Activated CD4-positive, alpha-beta T cell treated with anti-CD3 and anti-CD28 coated beads, Interleukin-2, amount 50 U/mL, for 4 hours (primary cell): ENCODE measurements around the gene SLC38A6.

Experiments
- DNase-seq, 2 experiments: peaks; one replicate each; pipeline ENCODE4 v3.0.0-alpha.2; 2020

SLC38A6 gene

GRCh38 chr14:60981633-60982455 lies 799 bp downstream of the SLC38A6 start:
- no peak for DNase-seq

- DNase-seq, result no peak
These were observed 3.2 kb downstream of the SLC38A6 start for GRCh38 chr14:60984196-60984595.

DNA sequence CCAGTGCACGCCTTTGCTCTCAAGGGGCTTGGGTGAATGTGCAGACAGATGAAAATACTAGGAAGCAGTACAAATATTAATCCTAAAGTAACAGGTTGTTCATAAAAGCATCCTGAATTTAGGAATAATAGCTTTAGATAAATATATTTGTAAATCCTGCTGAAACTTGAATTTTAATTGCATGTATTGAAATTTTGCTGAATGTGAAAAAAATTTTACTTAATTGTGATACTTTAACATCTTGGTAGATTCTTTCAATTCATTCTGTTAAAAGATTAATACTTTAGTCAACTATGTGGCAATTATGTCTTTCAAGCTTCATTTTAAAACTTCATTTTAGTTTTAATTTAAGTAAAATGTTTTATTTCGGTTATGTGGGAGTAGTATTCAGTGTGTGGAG lies 5.5 kb downstream of the SLC38A6 start:
- DNase-seq, result no peak

DNA sequence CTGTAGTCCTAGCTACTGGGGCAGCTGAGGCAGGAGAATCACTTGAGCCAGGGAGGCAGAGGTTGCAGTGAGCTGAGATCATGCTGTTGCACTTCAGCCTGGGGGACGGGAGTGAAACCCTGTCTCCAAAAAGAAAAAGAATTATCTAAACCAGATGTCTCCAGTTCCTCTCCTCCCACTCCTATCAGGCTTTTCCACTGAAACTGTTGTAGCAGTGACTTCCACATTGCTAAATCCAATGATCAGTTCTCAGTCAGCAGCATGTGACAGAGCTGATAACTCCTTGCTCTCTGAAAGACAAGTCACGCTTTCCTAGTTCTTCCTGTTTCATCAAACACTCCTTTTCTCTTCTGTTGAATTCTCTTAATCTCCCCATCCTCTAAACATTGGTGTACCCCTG lies 8.6 kb downstream of the SLC38A6 start:
- no peak for DNase-seq

- DNase-seq, result no peak
These were observed 17.6 kb downstream of the SLC38A6 start for GRCh38 chr14:60998617-60999016.

GRCh38 chr14:60999536-60999935 lies 18.5 kb downstream of the SLC38A6 start:
- no peak for DNase-seq

DNA sequence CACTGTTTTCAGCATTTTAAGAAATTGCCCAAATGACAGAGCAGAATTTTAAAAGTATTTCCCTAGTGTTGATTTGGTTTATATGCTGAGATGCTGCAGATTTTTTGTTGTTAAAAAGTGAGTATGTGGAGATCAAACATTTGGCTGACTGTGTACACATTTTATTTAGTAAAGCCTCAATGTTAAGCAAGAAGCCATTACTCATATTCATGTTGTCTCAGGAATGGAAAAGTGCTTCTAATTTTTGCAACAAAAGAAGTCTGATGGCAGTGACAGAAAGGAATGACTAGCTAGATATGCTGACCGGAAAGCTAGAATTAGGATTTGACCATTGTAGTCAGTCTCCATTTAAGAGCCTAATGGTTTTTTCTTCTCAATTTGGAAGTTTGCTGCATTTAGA lies 22.5 kb downstream of the SLC38A6 start:
- DNase-seq, result no peak

DNA sequence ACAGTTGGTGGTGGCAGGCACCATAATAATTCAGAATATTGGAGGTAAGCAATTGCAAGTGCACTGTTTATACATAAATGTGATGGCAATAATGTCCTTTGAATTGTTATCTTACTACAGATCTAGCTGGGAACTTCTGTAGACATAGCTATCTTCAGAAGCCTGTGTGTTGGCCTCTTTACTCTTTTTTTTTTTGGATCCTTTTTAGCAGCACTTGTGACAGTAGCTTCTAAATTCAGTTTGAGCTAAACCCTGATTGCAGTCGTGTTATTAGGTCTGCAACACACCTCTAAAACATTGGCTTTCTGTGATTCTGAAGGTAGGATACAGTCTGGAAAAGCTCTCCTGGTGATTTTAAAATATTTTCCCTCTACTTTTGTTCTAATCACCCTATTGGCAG lies 38.5 kb downstream of the SLC38A6 start:
- no peak for DNase-seq

GRCh38 chr14:61025251-61026223 lies 44.5 kb downstream of the SLC38A6 start:
- DNase-seq, result peak; percentile 31 to 32

DNA sequence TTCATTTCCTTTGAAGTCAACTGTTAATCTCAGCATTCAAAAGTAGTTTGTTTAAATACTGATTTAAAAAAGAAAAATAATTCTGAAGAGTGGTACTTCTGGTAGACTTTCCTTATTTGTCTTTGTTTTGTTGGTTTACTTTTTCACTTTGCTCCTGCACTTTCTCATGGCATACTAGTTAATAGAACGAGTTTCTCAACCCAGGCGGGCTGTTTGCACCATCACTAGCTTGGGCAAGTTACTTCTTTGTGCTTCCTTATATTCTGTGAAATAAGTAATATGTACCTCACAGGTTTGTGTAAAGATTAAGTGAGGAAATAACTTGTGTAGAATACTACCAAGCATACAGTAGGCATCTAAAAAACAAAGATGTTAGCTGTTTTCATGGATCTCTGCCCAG lies 45.5 kb downstream of the SLC38A6 start:
- no peak for DNase-seq

DNA sequence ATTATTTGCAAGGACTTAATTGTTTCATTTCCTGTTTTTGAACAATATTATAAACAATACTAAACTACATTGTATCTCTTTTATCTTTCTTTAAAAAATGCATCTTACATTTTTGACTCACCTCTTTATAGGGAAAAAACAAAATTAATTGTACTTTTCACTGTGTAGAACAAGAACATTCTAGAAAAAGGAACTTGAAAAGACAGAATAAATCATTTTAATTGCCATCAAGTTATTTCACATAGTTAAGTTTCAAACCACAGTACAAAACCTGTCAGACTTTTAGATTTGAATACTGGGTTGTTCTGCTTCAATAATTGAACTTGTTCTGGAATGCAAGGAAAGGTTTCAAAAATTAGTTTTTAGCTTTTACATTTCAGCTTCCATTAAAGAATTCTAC lies 50.0 kb downstream of the SLC38A6 start:
- DNase-seq, result no peak

GRCh38 chr14:61033054-61033453 lies 52.0 kb downstream of the SLC38A6 start:
- no peak for DNase-seq

DNA sequence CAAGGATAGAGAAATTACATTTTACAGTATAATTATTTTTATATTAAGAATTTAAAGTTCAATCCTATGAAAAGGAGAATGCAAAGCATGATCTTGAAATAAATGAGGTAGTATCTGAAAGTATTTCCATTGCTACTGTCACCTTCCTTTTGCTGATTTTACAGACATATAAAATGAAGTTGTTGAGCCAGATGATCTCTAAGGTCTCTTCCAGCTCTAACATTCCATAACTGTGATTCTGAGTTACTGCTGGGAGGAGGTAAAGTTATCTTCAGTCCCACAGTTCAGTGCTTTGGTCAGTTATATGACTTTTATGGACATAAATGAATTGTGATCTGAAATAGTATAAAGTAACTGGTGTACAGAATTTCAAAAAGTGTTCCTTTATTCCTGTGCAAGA lies 52.8 kb downstream of the SLC38A6 start:
- no peak for DNase-seq

- DNase-seq, result no peak
These were observed 53.5 kb downstream of the SLC38A6 start for GRCh38 chr14:61034416-61035120.

GRCh38 chr14:61037215-61037614 lies 56.2 kb downstream of the SLC38A6 start:
- no peak for DNase-seq

- DNase-seq, result no peak
These were observed 60.7 kb downstream of the SLC38A6 start for GRCh38 chr14:61041704-61042103.

DNA sequence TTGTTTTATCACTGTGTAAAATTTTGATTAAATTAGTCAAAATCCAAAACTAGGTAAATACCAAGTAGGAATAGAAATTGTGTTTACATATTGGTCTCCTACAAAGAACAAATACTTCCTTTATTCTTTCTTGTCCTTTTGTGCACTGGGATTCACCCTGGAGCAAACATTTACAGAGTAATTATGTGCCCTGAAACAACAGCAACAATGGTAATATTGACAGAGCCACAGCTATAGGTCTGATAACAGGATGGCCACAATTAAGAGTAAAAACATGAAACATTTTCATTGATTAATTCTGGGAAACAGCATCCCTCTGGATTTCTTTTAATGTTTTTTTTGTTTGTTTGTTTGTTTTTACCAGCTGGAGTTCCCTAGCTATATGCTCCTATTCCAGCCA lies 61.2 kb downstream of the SLC38A6 start:
- no peak for DNase-seq

- no peak for DNase-seq
These were observed 62.5 kb downstream of the SLC38A6 start for GRCh38 chr14:61043506-61043905.

- DNase-seq, result no peak
These were observed 66.0 kb downstream of the SLC38A6 start for GRCh38 chr14:61047021-61047420.

DNA sequence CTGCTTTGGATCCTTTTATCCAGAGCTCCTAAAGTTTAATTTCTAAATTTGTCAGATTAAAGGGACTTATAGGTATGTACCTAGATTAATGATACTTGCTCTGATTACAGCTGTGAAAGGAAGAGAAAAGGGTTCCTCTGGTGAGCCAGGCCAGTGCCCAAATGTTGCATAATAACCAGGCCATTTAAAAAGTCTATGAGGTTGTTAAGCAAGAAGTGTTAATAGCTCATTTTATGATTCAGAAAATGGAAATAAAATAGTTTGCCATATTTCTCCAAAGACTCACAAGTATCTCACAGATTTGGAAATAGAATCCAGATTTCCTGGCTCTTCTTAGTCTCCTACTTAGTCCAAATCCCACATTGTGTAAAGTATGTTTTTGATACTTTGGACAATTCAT lies 67.6 kb downstream of the SLC38A6 start:
- no peak for DNase-seq

DNA sequence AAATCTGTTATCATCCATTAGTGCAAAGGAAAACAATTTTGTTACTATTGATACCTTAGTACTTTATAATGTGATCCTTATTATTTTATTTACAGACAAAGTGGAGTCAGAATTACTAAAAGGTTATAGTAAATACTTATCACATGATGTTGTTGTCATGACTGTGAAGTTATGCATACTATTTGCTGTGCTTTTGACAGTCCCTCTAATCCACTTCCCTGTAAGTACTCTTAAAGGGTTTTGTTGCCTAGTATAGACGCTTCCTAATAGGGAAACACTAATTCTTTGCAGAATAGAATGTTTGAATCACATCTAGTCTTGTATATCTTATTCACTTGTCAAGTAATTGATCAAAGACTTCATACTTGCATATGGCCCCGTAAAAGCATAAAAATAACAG lies 69.4 kb downstream of the SLC38A6 start:
- DNase-seq, result no peak

DNA sequence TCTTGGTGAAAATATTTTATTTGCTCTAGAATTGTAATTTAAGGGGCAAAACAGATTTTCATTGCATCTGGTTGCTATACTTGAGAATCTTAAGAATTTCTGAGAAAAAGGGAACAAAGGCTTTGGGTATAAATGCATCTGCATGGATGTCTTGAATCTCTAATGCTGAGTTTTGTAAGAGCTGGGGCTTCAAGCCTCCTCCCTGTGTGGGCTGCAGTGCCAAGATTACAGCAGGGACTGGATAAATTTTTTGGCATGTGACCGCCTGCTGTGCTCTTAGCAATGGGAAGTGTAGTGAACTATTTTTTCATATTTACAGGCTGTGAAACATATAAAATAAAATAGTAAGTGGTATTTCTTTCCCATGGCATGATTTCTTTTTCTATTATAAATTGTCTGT lies 70.0 kb downstream of the SLC38A6 start:
- no peak for DNase-seq

GRCh38 chr14:61051621-61052020 lies 70.6 kb downstream of the SLC38A6 start:
- no peak for DNase-seq
